ENCODE results near the gene TLL1.

DNA sequence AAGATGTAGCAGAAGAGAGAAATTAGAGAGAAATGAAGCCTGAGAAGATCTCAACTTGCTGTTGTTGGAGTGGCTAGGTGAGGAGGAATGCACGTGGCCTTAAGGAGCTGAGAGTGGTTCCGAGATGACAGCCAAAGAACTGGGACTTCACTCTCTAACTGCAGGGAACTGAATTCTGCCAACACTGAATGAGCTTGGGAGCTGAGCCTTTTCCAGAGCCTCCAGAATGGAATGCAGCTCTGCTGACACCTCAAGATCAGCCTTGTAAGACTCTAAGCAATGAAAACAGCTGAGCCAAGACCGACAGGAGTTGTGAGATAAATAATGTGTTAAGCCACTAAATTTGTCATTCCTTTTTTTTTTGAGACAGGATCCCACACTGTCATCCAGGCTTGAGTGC is 73.0 kb downstream of the TLL1 start:
- no peak for TF ChIP-seq CTCF (conservative IDR thresholded peaks at IDR 0.05)
- no peak for TF ChIP-seq EZH2 (IDR thresholded peaks at IDR 0.05; ENCODE audit: low read depth)

All from PC-9 (cell line).